MM.1S (cell line): Measurements from ENCODE around the gene MAL.
"Not testable (repeated sequence)": the region's sequence is repeated elsewhere in the genome, so short reads cannot be mapped to it uniquely, and the experiment has no call there.

ENCODE experiments used
- DNase-seq: peaks from one replicate; pipeline ENCODE4 v3.0.0-alpha.2; 2015
- H2AFZ ChIP-seq: fragments of 300-600 bp; sonication (generic); 2 replicates; pipeline ENCODE4 v1.6.0; 2016; ENCODE audit warnings: antibody characterized with exemption, low read length
- H3F3A ChIP-seq: fragments of 300-600 bp; sonication (generic); 2 replicates; pipeline ENCODE4 v1.6.1; 2016; ENCODE audit warnings: mild to moderate bottlenecking, antibody characterized with exemption, low read length, moderate library complexity, mixed read lengths; ENCODE audit not compliant: insufficient read depth
- H3K27ac ChIP-seq: fragments of 300-600 bp; sonication (generic); 2 replicates; pipeline ENCODE4 v1.5.1; 2016; ENCODE audit warnings: mild to moderate bottlenecking, low read length
- H3K27me3 ChIP-seq: fragments of 300-600 bp; sonication (generic); replicated peaks from 2 replicates; pipeline ENCODE4 v1.6.0; 2016; ENCODE audit warnings: low read length; ENCODE audit not compliant: insufficient read depth
- H3K36me3 ChIP-seq: fragments of 300-600 bp; sonication (generic); replicated peaks from 2 replicates; pipeline ENCODE4 v1.6.1; 2016; ENCODE audit warnings: mild to moderate bottlenecking, low read length, mixed read lengths; ENCODE audit not compliant: insufficient read depth
- H3K4me1 ChIP-seq: fragments of 300-600 bp; sonication (generic); 2 replicates; pipeline ENCODE4 v1.6.1; 2016; ENCODE audit warnings: low read length, mixed read lengths
- H3K4me2 ChIP-seq: fragments of 300-600 bp; sonication (generic); 2 replicates; pipeline ENCODE4 v1.6.0; 2016; ENCODE audit warnings: low read depth, low read length
- H3K4me3 ChIP-seq: fragments of 300-600 bp; sonication (generic); 2 replicates; pipeline ENCODE4 v1.5.1; 2016; ENCODE audit warnings: low read length, mixed read lengths
- H3K79me2 ChIP-seq: fragments of 300-600 bp; sonication (generic); 2 replicates; pipeline ENCODE4 v1.6.1; 2016; ENCODE audit warnings: mixed run types, low read length, mixed read lengths
- H3K9ac ChIP-seq: fragments of 300-600 bp; sonication (generic); 2 replicates; pipeline ENCODE4 v1.6.1; 2016; ENCODE audit warnings: low read length, mixed read lengths
- H3K9me2 ChIP-seq: fragments of 300-600 bp; sonication (generic); replicated peaks from 2 replicates; pipeline ENCODE4 v1.6.1; 2016; ENCODE audit warnings: mild to moderate bottlenecking, low read length, mixed read lengths; ENCODE audit not compliant: insufficient read depth
- H3K9me3 ChIP-seq: fragments of 300-600 bp; sonication (generic); replicated peaks from 2 replicates; pipeline ENCODE4 v1.6.1; 2016; ENCODE audit warnings: mild to moderate bottlenecking, low read length, mixed read lengths; ENCODE audit not compliant: insufficient read depth
- H4K20me1 ChIP-seq: fragments of 300-600 bp; sonication (generic); 2 replicates; pipeline ENCODE4 v1.6.1; 2016; ENCODE audit warnings: mild to moderate bottlenecking, low read length, moderate library complexity, mixed read lengths; ENCODE audit not compliant: insufficient read depth
- CTCF ChIP-seq: fragments of 300-600 bp; sonication (generic); IDR thresholded peaks from 2 replicates; pipeline ENCODE4 v1.5.1; 2016; ENCODE audit warnings: antibody characterized with exemption, low read length, mixed read lengths
- EZH2 ChIP-seq: fragments of 300-600 bp; sonication (generic); optimal IDR thresholded peaks from 2 replicates; pipeline ENCODE3; 2017; ENCODE audit warnings: low read depth, mild to moderate bottlenecking, antibody characterized with exemption, low read length, mixed read lengths
- EZH2phosphoT487 ChIP-seq: fragments of 300-600 bp; sonication (generic); IDR thresholded peaks from 2 replicates; pipeline ENCODE4 v1.6.1; 2018; ENCODE audit warnings: antibody characterized with exemption, low read length

Gene MAL

GRCh38 chr2:95034221-95034620 lies 8.7 kb downstream of the MAL start:
- Histone ChIP-seq H3K79me2 (no peaks in the 10 kb centered on the region), H2AFZ (no peak overlapping the region), H3K36me3 (no peaks in the 10 kb centered on the region), H3K9ac (no peak overlapping the region), H3K9me3 (no peaks in the 10 kb centered on the region), H3F3A (no peaks in the 10 kb centered on the region), H3K4me2 (no peak overlapping the region), H3K9me2 (no peaks in the 10 kb centered on the region), H3K4me1 (no peaks in the 10 kb centered on the region), H3K27me3 (no peaks in the 10 kb centered on the region), H3K27ac (no peak overlapping the region), H4K20me1 (no peaks in the 10 kb centered on the region), H3K4me3 (no peak overlapping the region)
- no peak for DNase-seq
- no peak for TF ChIP-seq CTCF
- TF ChIP-seq EZH2phosphoT487, result no peak
- no peak for TF ChIP-seq EZH2

- DNase-seq, result no peak
- H3K36me3 ChIP-seq, result no peaks in the 10 kb centered on the region
- H3K4me3 ChIP-seq, result no peak overlapping the region
- no peaks in the 10 kb centered on the region for H3K27me3 ChIP-seq
- no peaks in the 10 kb centered on the region for H4K20me1 ChIP-seq
- no peak overlapping the region for H3K27ac ChIP-seq
- H2AFZ ChIP-seq, result no peak overlapping the region
- H3K9me2 ChIP-seq, result no peaks in the 10 kb centered on the region
- no peaks in the 10 kb centered on the region for H3K4me1 ChIP-seq
- no peak overlapping the region for H3K4me2 ChIP-seq
- H3K79me2 ChIP-seq, result no peaks in the 10 kb centered on the region
- H3K9me3 ChIP-seq, result no peaks in the 10 kb centered on the region
- H3K9ac ChIP-seq, result no peak overlapping the region
- H3F3A ChIP-seq, result no peaks in the 10 kb centered on the region
- TF ChIP-seq EZH2phosphoT487 (no peak), CTCF (no peak), EZH2 (no peak)
Observed at GRCh38 chr2:95034818-95035217, 9.3 kb downstream of the MAL start.

GRCh38 chr2:95036596-95037383 lies 11.3 kb downstream of the MAL start:
- TF ChIP-seq EZH2 (no peak), EZH2phosphoT487 (no peak)
- Histone ChIP-seq H3K79me2 (no peaks in the 10 kb centered on the region), H3K4me1 (no peaks in the 10 kb centered on the region)

GRCh38 chr2:95037384-95037839 lies 11.9 kb downstream of the MAL start:
- no peaks in the 10 kb centered on the region for H4K20me1 ChIP-seq
- TF ChIP-seq EZH2phosphoT487 (no peak), EZH2 (no peak), CTCF (no peak)
- DNase-seq, result no peak
- H3K9me3 ChIP-seq, result no peaks in the 10 kb centered on the region
- no peaks in the 10 kb centered on the region for H3F3A ChIP-seq
- no peaks in the 10 kb centered on the region for H3K36me3 ChIP-seq
- H3K9ac ChIP-seq, result no peak overlapping the region
- no peaks in the 10 kb centered on the region for H3K27me3 ChIP-seq
- H3K9me2 ChIP-seq, result no peaks in the 10 kb centered on the region
- no peak overlapping the region for H3K4me3 ChIP-seq
- H3K79me2 ChIP-seq, result no peaks in the 10 kb centered on the region
- no peak overlapping the region for H3K27ac ChIP-seq
- no peak overlapping the region for H2AFZ ChIP-seq
- H3K4me2 ChIP-seq, result no peak overlapping the region
- no peaks in the 10 kb centered on the region for H3K4me1 ChIP-seq

More at GRCh38 chr2:95036596-95037383, 11.3 kb downstream of the MAL start:
- H2AFZ ChIP-seq, result no peak overlapping the region
- no peak overlapping the region for H3K4me3 ChIP-seq
- no peaks in the 10 kb centered on the region for H3K27me3 ChIP-seq
- no peaks in the 10 kb centered on the region for H3K9me3 ChIP-seq
- H3K9ac ChIP-seq, result no peak overlapping the region
- H3K27ac ChIP-seq, result no peak overlapping the region
- H3K9me2 ChIP-seq, result no peaks in the 10 kb centered on the region
- no peak for DNase-seq
- H3K4me2 ChIP-seq, result no peak overlapping the region
- no peaks in the 10 kb centered on the region for H3K36me3 ChIP-seq
- no peaks in the 10 kb centered on the region for H4K20me1 ChIP-seq
- no peaks in the 10 kb centered on the region for H3F3A ChIP-seq

- not testable (repeated sequence) for H3K4me2 ChIP-seq, H3K36me3 ChIP-seq, H3K9me3 ChIP-seq, H3F3A ChIP-seq, H4K20me1 ChIP-seq, H3K79me2 ChIP-seq, H3K9ac ChIP-seq, DNase-seq, H3K9me2 ChIP-seq, H2AFZ ChIP-seq, H3K4me1 ChIP-seq, H3K27ac ChIP-seq, H3K27me3 ChIP-seq, H3K4me3 ChIP-seq
Observed at GRCh38 chr2:95037841-95038585, 12.5 kb downstream of the MAL start.
